Mammary epithelial cell (primary cell): ENCODE results near the gene RAB37.

Experiments used
- CTCF ChIP-seq, 2 donors: IDR thresholded peaks in 1 of 2; conservative IDR thresholded peaks in 1 of 2; 2 replicates each; pipeline ENCODE4 v1.5.1; 2011 to 2012; ENCODE audit warnings: inconsistent platforms in 2 of 2, low read length in 2 of 2, mild to moderate bottlenecking in 2 of 2, control low read depth in 1 of 2, low read depth in 1 of 2; ENCODE audit not compliant: insufficient read depth in 1 of 2; ENCODE audit errors: extremely low read depth in 1 of 2
- EZH2 ChIP-seq: IDR thresholded peaks from 2 replicates; pipeline ENCODE4 v1.6.1; 2012; ENCODE audit warnings: low read length, inconsistent platforms, borderline replicate concordance

- TF ChIP-seq CTCF (conservative IDR thresholded peaks at IDR 0.05 in 1 of 2, IDR thresholded peaks at IDR 0.05 in 1 of 2; ENCODE audit: extremely low read depth in 1 of 2, insufficient read depth in 1 of 2, low read depth in 1 of 2, low read length in 2 of 2) (no peak), EZH2 (no peak)
These were observed 45.9 kb upstream of the RAB37 start for GRCh38 chr17:74691151-74691550.
